LoVo (cell line): ENCODE results near the gene SCAMP1.

Experiments
- DNase-seq: peaks from one replicate; pipeline ENCODE4 v3.0.0-alpha.2; 2016; ENCODE audit warnings: low spot score

The SCAMP1 gene

DNA sequence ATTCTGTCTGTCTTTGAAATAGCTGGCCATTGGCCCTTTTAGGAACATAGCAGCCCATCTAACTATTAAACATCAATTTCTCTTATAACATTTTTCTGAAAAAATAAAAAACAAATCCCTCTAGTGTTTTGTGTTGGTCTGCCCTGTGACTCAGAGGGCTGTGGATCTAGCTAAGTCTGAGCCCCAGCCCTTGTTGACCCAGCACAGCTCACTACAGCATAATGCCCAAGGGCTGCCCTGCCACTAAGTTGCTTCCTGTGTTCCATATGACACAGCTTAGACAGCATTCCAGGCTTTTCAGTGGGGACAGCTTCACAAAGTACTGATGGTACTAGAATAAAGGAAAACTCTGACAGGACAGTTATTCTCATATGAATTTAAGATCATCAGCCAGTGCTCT lies 136.0 kb downstream of the SCAMP1 start:
- DNase-seq = no peak

DNA sequence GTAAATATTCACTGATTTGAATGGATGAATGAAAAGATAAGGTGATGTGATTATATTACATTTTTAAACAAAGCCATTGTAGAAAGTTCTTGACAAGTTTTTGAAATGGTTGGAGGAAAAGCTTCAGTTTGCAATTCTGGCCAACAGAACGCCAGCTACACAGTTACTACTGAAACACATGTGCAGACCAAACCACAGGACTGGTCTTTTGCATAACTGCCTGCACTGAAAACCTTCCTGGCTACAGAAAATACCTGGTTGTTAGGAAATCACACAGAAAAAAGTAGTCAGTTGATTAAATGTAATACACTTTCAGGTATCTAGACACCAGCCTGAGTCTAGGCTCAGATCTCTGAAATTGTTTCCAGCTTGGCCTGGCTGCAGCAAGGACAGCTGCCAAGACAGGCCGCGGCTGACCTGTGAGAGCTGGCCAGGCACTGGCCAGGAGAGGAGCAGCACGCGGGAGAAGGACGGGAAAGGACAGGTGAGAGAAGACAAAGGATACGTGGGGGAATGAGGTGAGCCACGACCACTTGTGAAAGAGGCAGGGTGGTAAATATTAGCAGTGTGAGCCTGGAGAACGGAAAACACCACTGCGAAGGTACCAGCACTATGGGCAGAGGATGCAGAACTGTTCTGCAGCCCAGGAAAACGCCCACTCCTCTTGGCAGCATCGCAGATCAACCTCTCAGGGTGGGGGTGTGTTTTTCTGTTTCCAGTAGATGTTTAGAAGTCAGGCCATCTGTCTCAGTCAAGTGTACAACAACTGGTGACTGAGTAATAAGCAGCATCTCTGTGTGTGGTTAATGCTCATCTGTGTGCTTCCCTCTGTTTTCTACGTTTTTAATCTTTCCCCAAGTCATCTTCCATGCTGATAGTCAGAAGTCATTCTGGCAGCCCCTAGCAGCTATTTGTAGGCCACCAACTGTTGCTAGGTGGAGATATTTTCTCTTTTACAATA lies 137.4 kb downstream of the SCAMP1 start:
- no peak for DNase-seq

DNA sequence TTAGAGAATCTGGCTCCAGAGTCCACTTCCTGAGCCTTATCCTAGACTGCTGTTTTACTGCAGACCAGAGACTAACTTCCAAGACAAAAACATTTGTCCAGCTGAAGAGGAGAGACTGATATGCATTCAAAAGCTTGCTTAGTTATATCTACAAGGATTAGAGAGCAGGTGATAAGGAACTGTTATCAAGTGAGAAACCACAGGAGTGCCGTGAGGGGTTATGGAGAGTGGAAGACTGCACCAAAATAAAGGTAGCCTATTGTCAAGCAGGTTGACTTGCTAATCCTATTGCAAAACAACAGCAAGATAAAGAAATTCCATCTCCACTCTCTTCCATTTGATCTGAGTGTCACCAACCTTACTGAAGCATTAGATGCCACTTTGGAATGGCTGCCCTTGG lies 139.1 kb downstream of the SCAMP1 start:
- no peak for DNase-seq

DNA sequence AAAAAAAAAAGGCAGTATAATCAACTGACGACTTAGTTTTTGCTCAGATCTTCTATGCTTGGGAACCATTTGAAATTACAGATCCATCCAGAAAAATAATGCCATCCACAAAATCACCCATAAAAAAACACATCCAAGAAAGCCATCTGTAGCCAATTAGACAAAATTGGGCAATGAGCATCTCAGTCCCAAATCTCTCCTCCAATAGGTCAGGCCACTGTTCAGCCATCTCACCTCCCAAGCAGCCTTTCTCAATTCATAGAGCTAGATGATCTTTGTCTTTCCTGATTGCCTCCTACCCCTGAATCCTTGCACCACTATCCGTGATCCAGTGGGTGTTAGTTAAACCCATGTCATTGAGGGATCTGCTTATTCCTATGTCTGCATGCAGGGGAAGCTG lies 139.6 kb downstream of the SCAMP1 start:
- DNase-seq = no peak

DNA sequence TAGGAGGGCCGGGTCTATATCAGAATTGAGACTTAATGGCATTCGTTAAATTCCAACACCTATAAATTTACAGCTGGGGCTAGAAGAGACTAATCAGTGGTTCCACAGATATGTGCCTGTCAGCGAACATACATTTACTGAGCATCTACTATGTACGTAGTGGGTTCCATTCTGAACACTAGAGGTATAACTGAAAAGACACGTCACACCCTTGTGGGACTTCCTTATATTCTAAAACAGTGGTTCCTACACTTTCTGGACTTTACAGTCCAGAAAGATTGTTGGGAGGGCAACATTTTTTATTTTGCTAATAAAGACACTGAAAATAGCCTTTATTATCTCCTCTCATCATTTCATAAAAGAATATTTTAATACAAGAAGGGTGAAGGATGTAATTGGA lies 140.5 kb downstream of the SCAMP1 start:
- no peak for DNase-seq

DNA sequence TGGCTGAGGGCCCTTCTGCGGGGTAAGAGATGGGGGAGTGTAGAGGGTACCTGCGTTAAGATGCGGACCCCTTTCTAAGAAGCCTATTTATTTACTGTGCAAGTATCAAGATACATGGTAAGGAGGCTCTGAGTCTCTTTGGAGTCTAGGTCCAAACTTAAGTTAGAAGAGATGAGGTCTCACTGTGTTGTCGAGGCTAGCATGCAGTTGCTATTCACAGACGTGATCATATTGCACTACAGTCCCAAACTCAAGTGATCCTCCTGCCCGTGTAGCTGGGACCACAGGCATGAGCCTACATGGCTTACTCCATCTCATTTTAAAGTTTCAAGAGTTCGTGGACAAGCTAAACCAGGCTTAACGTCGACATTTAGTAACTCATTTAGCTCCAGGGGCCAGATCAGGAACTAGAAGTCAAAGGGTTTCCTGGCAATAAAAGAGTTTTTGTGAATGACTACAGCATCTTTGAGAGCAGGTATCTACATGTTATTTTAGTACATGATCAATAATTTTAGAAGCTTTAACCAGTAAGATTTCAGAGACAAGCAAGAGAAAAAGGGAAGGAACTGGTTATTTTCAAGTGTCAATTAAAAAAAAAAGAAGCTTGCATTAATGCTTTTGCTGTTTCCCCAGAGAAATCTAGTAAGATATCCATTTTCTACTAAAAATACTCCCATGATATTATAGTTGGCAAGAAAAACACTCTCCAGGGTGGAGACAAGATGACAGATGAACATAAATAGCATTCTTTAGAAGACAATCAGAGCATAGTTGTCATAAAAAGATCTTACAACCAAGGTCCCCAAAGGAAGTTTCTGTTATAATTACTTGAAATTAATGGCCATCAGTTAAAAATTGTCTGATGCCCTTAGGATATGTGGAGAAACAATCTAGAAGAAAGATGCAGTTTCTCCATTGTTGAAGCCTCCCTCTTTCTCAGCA lies 141.3 kb downstream of the SCAMP1 start:
- no peak for DNase-seq

DNA sequence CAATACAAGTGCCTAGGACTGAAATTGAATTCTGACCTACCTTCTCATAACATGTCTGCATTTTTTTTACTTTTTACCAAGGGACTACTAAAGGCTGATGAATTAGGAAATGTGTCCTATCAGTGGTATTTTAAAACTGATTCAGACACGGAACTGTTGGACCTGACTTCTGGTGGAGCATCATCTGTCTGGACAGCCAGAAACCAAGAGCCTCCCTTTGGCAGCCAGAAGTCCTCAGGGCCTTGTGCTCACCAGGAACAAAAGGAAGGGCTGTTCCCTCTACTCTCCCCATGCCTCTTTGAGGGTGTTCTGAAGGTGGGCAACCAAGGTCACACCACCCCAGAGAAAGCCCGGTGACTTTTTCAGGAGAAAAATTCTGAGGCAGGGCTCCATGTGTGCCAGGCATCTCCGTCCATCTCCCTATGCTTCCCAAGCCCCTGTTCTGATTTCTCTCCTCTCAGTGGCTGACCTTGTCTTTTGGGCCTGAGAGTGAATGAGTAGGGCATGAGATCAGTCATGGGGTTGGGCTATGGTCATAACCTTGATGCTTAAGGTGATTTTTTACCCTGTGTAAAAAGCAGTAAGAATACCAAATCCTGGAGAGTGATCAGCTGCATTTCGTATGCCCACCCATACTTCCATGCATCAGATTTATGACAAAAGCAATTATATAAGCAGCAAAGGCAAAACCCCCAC lies 143.7 kb downstream of the SCAMP1 start:
- no peak for DNase-seq

DNA sequence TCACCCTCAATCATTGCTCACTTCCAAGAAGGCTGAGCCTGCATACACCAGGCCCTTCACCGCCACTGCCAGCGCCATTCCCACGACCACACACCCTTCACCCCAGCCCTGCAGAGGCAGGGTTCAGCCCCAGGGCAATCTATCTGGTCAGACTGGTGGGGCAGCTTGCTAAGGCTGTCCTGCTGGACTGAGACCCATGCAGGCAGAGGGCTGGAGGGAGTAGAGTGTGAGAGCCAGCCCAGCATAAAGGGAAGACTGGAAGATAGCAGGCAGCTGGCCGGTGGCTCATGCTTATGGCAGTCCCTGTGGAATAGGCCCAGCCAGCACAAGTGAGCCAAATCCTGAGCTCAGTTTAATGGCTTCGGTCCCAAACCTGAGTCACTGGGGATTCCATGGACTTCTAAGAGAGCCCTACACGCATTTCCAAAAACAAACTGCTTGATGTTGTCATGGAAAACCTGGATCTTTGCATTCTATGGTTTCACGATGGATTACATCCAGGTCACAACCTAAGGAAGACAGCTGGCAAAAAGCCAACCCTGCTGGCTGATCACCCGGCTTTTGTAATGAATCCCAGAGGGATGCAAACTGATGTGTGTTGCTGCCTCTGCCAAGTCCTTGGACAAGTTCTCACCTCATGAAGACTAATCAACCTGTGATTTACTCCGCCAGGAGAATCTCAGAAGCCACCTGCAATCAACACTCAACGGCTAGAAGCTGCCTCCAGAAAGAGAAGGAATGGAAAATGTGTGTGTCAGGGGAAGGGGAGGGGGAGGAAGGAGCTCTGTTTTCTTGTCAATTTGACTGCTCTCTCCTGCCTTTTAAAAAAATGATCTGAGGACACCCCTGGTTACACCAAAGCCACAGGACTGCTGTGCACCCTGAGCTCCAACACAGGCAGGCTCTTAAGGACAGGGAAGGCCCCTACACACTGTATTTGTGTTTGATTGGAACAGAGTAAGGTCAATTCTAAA lies 144.6 kb downstream of the SCAMP1 start:
- DNase-seq = peak; percentile 17

DNA sequence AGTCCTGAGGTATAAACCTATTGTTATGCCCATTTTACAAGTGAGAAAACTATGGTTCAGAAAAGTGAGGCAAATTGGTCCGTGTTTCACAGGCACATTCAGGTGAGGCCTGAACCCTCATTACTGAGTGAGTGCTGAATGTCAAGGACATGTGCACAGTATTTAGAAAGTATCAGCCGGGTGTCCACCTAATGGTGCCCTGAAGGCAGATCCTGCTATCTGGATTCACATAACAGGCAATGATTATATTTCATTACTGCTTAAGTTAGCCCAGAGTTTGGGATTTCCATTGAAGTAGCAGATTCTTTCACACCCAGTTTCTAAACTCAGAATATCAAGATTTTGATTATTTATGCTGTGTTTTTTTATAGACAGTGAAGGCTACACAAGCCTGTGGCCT lies 145.4 kb downstream of the SCAMP1 start:
- DNase-seq = no peak

DNA sequence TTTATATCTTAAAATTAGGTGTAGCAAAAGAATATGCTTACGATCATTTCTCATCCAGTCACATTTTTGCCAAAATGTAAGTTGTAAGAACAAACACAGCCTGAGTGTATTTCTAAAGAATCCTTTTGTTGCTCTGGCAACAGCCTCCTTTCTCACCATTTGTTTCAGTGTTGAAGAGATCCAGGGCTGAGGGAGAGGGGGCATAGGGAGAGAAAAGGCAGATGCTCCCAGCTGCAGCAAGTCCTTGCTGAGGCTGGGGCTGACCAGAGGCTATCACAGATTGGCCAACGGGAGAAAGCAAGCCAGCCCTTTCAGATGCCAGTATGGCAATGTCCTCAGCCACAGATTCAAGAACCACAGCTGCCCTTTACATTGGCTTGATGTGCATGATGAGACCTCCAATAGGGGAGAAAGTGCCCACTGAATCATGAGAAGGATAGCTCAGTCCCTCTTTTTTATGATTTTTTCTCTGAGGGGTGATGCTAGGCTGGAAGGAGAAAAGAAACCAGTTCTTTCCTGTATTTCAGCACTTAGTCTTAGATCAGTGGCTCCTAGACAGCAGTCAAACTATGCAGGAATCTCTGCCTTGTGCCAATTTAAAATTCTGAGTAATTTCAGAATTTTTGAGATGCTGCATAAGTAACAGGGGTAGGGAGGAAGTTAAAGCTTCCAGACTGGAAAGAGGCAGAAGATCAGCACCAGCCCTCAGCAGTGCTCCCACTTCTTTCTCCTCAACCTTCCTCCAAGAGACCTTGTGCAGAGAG lies 146.0 kb downstream of the SCAMP1 start:
- no peak for DNase-seq

DNA sequence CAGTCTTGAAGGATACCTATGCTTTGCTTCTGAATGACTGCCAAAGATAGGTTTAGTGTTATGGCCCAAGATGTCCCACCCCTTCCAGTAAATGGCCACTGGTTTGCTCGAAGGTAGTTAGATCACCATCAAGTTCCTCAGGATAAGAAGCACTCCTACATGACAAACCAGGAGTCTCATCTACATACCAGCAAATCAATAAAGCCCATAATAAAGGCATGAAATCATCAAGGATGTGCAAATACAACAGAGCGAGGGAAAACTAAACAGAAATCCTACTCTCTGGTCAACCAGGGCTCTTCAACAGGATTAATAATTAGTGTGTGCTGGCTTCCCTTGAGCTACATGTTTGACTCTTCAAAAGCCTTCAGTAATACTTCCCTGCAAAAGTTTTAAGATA lies 147.1 kb downstream of the SCAMP1 start:
- no peak for DNase-seq

DNA sequence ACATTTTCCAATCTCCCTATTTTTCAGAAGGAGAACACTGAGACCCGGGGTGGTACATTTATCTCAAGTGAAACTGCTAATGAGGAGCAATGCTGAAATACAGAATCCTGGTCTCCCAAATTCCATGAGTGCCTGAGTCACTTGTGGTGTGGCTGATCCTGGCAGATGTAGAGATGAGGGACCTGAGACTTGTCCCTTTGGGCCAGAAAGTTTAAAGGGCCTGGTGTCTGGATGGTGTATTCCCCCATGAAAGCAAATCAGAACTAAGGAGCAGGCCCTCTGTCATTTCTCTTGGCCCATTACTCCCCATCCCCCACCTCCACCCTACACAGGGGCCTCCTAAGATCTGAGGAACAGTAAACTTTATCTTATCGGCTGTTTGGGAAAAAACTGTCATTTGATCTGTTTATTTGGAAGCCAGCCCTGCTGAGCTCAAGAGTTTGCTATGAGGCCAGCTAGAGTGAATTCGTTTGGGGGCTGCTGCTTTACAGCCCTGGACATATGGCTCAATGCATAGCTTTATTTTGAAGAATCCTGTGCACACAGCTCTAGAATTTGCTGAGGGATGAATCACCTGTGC lies 147.9 kb downstream of the SCAMP1 start:
- no peak for DNase-seq

DNA sequence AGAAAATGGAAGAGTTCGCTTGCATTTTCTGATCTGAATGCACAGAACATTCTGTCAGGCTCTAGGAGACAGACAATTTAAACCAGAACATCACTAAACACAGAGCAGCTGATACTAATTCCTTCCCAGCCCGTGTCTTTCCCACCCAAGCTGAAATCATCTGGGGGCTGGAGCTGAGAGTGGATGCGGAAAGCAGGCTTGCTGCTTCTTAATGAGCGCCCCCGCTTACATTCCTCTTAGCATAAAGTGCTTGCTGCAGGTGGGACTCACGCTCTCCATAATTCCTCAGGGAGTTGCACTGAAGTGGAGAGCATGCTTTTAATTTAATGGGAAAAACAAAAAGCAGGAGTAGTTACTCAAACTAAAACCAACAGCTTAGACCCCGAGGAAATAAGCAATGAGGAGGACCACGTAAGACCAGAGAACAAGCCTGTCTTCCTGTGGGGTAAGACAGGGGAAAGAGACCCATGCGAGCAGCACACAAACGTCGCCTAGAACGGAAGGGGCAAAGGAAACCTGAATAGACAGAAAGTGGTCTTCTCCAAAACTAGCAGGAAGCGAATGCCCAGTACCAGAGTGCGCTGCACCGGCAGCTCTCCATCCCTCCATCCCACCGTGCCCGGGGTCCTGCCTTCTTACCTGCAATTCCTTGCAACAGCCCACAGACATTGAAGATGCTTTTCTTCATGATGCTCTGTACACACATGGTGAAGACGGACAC lies 148.9 kb downstream of the SCAMP1 start:
- DNase-seq = no peak

DNA sequence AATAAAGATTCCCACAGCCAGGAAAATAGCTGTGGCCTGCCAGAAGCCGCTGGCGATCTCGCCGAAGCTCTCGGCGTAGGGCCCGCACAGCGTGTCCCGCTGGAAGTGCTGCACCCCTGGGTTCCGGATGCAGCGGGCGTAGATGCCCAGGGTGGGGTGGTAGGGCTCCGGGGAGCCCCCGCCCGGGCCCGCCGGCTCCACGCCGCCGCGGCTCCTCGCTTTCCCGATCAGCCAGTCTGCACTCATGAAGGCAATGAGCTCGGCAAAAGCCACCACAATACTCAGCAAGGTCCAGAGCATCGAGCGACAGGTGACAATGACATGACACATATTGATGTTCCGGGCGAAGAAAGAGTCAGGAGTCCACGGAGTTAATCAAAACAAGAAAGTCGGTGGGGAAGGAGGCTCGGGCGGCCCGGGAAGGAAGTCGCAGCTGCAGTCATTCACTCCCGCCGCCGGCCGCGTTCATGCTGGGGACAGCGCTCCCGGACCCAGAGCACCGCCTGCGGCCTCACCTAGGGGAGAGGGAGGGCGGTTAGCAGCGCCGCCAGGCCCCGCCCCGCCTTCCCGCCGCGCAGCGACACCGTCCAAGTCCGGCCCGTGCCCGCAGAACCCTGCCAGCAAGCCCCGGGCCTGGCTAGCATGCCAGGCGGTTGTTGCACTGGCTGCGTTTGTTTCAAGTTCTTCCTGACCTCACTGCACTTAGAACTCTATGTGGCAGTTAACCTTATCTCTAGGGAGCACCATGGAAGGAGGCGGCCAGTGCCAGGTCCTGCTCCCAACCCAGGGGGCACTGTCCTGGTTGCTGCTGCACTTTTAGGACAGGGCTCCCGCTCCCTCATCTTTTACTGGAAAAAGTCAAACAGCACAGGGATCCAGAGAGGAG lies 149.7 kb downstream of the SCAMP1 start:
- DNase-seq = no peak

DNA sequence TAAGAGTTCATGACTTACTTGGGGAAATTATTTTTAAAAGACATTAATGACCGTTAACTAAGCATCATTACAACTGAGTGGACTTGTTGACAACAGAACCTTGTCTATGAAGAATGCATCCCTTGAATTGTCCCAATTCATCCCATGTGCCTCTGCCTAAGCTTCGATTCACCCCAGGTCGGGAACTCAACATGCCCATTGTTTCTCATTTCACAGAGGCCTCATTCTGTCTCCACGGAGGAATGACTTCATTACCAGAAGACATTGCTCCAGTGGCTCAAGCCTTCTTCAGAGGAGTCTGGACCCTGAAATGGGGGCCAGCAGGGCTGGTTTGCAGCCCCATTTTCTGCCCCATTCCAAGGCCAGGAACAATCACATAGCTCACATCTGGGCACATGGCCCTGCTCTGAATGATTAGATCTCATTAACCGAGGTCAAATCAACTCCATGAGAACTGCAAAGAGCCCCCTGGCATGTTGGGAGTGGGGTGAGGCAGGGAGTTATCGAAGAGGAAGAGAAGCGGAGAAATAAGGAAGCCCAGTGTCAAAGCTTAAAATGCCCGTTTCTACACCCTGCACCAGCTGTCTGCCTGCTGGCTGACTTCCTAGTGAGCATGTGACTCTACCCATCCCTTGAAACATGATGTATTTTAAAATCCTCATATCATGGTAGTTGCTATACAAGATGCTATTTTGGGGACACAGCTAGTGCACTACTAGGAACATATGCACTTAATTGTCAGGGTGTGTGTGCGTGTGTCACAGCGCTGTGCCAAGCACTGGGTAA lies 150.9 kb downstream of the SCAMP1 start:
- no peak for DNase-seq

DNA sequence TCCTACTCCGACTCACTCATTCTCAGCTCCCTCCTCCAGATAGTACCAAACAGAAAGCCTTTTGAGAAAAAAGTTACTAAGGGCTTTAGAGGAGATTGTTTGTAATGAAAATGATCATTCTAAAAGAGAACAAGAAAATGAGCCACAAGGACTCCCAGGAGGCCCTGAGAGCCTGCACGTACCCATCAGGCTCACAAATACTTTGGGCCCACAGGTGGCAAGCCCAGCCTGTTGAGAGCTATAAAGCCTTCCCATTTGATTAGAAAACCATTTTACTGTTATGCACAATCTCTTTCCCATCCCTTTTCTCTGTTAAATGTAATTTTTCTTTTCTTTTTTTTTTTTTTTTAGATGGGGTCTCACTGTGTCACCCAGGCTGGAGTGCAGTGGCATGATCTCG lies 152.0 kb downstream of the SCAMP1 start:
- no peak for DNase-seq

DNA sequence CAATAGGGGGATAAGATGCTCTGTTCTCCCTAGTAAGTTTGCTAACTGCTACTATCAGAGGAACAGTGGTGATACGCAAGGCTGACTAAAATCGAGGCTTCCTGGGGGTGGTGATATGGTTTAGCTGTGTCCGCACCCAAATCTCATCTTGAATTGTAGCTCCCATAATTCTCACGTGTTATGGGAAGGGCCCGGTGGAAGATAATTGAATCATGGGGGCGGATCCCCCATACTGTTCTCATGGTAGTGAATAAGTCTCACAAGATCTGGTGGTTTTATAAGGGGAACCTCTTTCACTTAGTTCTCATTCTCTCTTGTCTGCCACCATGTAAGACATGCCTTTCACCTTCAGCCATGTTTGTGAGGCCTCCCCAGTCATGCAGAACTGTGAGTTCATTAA lies 153.0 kb downstream of the SCAMP1 start:
- DNase-seq = no peak
